ENCODE measurements around the gene GPR37. TPM values are rescaled to one million over a fixed set of nuclear protein-coding genes. Genes with fewer than 3 reads are reported as not detected.

GPR37 gene
- total and polyA plus RNA-seq, 3 donors from 2014 or later = 41.9 to 76.3 (median 65.4) TPM

DNA sequence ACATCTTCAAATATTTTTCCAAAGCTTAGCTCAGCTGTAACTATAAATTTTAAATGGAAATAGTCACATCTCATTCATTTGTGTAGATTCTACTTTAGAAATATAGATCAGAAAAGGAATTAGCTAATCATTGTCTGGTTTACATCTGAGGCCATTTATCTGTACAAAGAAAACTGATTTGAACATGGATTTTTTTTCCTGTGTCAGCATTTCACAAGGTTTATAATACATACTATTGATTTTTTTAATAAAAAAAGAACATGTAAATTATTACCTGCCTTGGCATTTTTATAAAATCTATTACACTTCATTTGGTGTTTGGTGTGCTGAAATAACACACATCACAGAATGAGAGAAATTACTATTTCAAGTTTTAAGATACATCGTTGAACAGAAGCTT lies 3.5 kb upstream of the GPR37 start:
- Histone ChIP-seq H3K27ac (no peak overlapping the region), H3K4me3 (no peak overlapping the region), H3K4me1 (no peaks in the 10 kb centered on the region), H3K36me3 (ENCODE audit: low read depth, missing control alignments) (no peaks in the 10 kb centered on the region), H3K9me3 (no peaks in the 10 kb centered on the region), H3K27me3 (no peaks in the 10 kb centered on the region)
- DNase-seq = no peak
- intact Hi-C loops (cut with DNase I; ENCODE audit: low total_unique reads) = no loop called here
- 84 to 92% methylated on average over 1 of the region's 1 CpG for WGBS, 2 donors
- TF ChIP-seq, protein P1, sequence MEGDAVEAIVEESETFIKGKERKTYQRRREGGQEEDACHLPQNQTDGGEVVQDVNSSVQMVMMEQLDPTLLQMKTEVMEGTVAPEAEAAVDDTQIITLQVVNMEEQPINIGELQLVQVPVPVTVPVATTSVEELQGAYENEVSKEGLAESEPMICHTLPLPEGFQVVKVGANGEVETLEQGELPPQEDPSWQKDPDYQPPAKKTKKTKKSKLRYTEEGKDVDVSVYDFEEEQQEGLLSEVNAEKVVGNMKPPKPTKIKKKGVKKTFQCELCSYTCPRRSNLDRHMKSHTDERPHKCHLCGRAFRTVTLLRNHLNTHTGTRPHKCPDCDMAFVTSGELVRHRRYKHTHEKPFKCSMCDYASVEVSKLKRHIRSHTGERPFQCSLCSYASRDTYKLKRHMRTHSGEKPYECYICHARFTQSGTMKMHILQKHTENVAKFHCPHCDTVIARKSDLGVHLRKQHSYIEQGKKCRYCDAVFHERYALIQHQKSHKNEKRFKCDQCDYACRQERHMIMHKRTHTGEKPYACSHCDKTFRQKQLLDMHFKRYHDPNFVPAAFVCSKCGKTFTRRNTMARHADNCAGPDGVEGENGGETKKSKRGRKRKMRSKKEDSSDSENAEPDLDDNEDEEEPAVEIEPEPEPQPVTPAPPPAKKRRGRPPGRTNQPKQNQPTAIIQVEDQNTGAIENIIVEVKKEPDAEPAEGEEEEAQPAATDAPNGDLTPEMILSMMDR (IDR thresholded peaks at IDR 0.05) = no peak
- no peak for TF ChIP-seq POLR2A (IDR thresholded peaks at IDR 0.05)

DNA sequence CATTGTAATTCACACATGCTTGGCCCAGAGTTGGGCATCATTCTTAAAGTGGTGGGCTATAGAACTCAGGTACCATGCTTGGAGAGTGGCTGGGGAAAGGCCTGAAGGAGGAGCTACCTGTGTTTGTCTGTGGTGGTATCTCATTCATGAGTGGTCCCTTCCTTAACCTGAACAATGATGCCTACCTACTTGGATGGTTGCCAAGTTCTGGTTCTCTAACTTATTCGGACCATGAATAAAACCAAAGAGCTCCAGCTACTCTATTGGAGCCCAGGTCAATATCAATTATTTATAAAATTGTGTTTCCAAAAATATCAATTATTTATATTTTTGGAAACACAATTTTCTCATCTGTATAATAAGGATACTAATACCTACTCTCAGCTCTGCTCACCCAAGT lies 2.9 kb upstream of the GPR37 start:
- no peaks in the 10 kb centered on the region for H3K9me3 ChIP-seq
- H3K27me3 ChIP-seq = no peaks in the 10 kb centered on the region
- no peak for DNase-seq
- intact Hi-C loops (cut with DNase I; ENCODE audit: low total_unique reads) = no loop called here
- no peak overlapping the region for H3K27ac ChIP-seq
- 63 to 85% methylated on average over 1 of the region's 1 CpG for WGBS, 2 donors
- TF ChIP-seq, protein P1 (IDR thresholded peaks at IDR 0.05) = no peak
- TF ChIP-seq POLR2A (IDR thresholded peaks at IDR 0.05) = no peak
- H3K4me3 ChIP-seq = no peak overlapping the region
- no peaks in the 10 kb centered on the region for H3K4me1 ChIP-seq
- H3K36me3 ChIP-seq (ENCODE audit: low read depth, missing control alignments) = no peaks in the 10 kb centered on the region

DNA sequence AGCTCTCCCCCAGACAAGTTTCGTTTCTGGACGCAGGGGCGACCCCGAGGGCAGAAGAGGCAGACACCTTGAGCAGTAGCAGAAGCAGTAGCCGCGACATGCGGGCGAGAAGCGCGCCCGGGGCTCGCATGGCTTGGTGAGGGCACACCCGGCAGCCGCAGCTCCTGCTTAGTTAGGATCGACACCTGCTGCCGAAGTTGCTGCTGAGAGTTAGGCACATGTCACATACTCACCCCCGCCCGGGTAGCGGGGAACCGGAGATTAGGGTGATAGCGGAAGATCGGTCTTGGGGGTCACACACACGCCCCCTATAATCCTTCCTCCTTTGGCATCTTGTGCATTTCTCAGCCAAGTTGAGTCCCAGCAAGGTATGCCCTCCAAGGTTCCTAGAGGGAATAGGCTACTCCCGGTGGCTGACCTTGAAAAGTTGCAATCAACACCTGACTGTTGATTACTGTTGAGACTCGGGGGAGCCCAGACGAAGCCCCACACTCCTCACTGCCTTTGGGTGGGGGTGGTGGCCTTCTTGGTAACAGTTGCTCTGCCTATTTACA lies 668 bp downstream of the GPR37 start:
- H3K4me3 ChIP-seq = peak overlapping the region; percentile 60 to 68
- intact Hi-C loops (cut with DNase I; ENCODE audit: low total_unique reads) = no loop called here
- no peaks in the 10 kb centered on the region for H3K27me3 ChIP-seq
- no peaks in the 10 kb centered on the region for H3K36me3 ChIP-seq (ENCODE audit: low read depth, missing control alignments)
- WGBS, 2 donors = 0% methylated on average over 16 to 18 of the region's 26 CpGs
- H3K27ac ChIP-seq = peak overlapping the region; percentile 53 to 78
- H3K9me3 ChIP-seq = no peaks in the 10 kb centered on the region
- TF ChIP-seq POLR2A (IDR thresholded peaks at IDR 0.05) = no peak
- TF ChIP-seq, protein P1 (IDR thresholded peaks at IDR 0.05) = no peak
- no peaks in the 10 kb centered on the region for H3K4me1 ChIP-seq
- peak; percentile 46 for DNase-seq

DNA sequence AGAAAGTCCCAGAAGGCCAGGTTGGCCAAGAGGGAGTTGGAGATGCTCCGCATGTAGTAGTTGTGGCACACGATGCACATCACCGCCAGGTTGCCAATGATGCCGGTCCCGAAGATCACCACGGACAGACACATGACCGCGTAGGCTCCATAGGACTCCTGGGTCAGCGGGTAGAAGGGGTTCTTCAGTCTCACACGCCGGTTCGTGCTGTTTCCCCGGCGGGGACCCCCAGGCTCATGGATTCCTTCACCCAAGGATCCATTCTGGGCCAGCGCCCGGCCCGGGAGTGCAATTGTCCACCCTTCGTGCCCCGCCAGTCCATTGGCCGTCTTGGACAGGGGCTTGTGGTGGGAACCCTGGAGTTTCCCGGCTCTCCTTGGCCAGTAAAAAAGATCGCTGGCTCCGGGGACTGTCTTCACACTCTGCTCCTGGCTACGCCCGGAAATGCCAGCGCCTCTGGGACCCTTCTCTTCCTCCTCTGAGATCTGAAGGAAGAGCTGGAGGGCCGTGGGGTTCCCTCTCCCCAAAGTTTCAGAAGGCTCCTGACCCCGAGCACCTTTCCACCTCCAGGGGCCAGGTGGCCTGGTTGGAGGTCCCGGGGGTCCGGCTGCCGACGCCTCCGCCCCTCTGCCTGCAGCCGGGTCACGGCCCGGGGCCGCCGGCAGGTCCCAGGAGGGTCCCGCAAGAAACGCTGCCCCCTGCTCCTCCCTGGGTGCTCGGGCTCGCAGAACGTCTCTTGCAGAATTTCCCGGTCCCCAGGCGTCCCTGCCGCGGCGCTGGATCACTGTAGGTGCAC lies 1.3 kb downstream of the GPR37 start:
- DNase-seq = no peak
- Histone ChIP-seq H3K27me3 (no peaks in the 10 kb centered on the region), H3K36me3 (ENCODE audit: low read depth, missing control alignments) (no peaks in the 10 kb centered on the region), H3K4me3 (peak overlapping the region; percentile 60 to 68), H3K4me1 (no peaks in the 10 kb centered on the region), H3K9me3 (no peaks in the 10 kb centered on the region), H3K27ac (peak overlapping the region; percentile 53 to 78)
- intact Hi-C loops (cut with DNase I; ENCODE audit: low total_unique reads) = no loop called here
- 23 to 51% methylated on average over 20 to 48 of the region's 48 CpGs for WGBS, 2 donors
- TF ChIP-seq, protein P1 (IDR thresholded peaks at IDR 0.05) = no peak
- TF ChIP-seq POLR2A (IDR thresholded peaks at IDR 0.05) = no peak

Measured in testis (tissue), 3 donors.